HFFc6 (cell line): ENCODE data around the gene GRIP1. TPM values are rescaled to one million over a fixed set of nuclear protein-coding genes. Genes with fewer than 3 reads are reported as not detected.

Experiments
- DNase-seq: peaks from one replicate; pipeline ENCODE4 v3.0.0-alpha.2; 2018
- H3K27ac Mint-ChIP-seq: 2 replicates; pipeline ENCODE4 v1.8.0; 2020; ENCODE audit warnings: mild to moderate bottlenecking, mixed read lengths
- H3K27me3 Mint-ChIP-seq: 2 replicates; pipeline ENCODE4 v1.8.0; 2021; ENCODE audit warnings: mild to moderate bottlenecking, moderate library complexity, mixed read lengths; ENCODE audit not compliant: insufficient read depth
- H3K36me3 Mint-ChIP-seq: 2 replicates; pipeline ENCODE4 v1.8.0; 2021; ENCODE audit warnings: low read depth, mixed read lengths
- H3K4me1 Mint-ChIP-seq: 2 replicates; pipeline ENCODE4 v1.8.0; 2020; ENCODE audit warnings: low read depth, mixed read lengths
- H3K4me3 Mint-ChIP-seq: 2 replicates; pipeline ENCODE4 v1.8.0; 2020; ENCODE audit warnings: mild to moderate bottlenecking, moderate library complexity, mixed read lengths
- H3K9me3 Mint-ChIP-seq: 2 replicates; pipeline ENCODE4 v1.8.0; 2020; ENCODE audit warnings: mild to moderate bottlenecking, mixed read lengths
- total RNA-seq, 6 experiments: library from RNA; stranded (reverse); fragmentation: NEBNext Ultra II Directional; extraction: Animal tissue kit (Norgen Biotek cat#: 25700); gene quantifications; 2 replicates in 1 of 6; 3 replicates in 5 of 6; pipeline ENCODE4 v1.2.3, GENCODE V29; 2021
- TF ChIP-seq, protein P1 (sequence below): fragments of 200-600 bp; sonication (generic); IDR thresholded peaks from 2 replicates; pipeline ENCODE4 v1.5.0; 2021; ENCODE audit warnings: antibody characterized with exemption, mild to moderate bottlenecking

The GRIP1 gene
- total RNA-seq, 6 experiments from 2014 or later = 0.31 to 0.60 TPM; not detected in 4

DNA sequence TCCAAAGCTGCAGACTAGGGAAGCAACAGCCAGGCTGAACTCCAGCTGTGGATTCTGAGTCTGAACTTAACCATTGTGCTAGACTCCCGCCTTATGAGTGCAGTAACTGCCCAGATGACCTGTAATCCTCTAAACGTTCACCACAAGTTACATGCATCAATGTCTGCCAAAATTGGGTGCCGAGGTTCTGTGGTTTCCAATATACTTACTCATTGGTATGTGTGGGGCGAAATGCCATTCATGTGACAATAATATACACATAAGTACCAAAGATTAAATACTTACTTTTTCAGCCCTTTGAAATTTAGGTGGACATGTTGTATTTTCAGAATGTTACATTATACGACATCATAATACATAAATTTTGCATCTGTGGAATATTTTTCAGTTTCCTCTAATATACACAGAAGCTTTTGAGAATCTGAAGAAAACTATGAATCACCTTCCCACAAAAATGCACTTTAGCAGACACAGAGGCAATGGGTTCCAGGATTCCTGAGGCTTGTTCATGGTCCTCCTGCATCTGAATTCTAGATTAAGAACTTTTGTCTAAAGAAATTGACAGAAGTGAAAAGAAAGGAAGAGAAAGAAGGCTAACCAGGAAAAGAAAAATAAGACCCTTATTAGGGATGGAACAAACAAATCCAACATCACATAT is 31.7 kb downstream of the GRIP1 start:
- Mint-ChIP-seq H3K4me1 (peaks cover 29% of the 10 kb centered on the region), H3K36me3 (no peaks in the 10 kb centered on the region), H3K27me3 (peaks cover 4% of the 10 kb centered on the region), H3K27ac (peak overlapping the region; percentile 44), H3K4me3 (peak overlapping the region; percentile 51), H3K9me3 (no peaks in the 10 kb centered on the region)
- DNase-seq = peak; percentile 85
- TF ChIP-seq, protein P1, sequence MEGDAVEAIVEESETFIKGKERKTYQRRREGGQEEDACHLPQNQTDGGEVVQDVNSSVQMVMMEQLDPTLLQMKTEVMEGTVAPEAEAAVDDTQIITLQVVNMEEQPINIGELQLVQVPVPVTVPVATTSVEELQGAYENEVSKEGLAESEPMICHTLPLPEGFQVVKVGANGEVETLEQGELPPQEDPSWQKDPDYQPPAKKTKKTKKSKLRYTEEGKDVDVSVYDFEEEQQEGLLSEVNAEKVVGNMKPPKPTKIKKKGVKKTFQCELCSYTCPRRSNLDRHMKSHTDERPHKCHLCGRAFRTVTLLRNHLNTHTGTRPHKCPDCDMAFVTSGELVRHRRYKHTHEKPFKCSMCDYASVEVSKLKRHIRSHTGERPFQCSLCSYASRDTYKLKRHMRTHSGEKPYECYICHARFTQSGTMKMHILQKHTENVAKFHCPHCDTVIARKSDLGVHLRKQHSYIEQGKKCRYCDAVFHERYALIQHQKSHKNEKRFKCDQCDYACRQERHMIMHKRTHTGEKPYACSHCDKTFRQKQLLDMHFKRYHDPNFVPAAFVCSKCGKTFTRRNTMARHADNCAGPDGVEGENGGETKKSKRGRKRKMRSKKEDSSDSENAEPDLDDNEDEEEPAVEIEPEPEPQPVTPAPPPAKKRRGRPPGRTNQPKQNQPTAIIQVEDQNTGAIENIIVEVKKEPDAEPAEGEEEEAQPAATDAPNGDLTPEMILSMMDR = no peak

DNA sequence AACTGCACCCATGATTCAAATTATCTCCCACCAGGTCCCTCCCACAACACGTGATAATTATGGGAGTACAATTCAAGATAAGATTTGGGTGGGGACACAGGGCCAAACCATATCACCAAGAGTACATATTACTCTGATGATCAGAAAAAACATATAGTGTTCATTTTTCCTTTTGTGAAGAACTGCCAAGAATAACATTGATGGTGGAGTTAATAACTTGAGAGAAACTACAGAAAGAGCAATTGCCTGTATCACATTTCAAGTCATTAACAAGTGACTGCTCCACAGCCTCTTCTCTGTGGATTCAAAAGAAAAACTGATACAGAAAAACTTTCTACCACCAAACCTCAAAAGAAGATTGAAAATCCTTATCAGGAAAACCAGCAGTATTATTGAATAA is 34.7 kb downstream of the GRIP1 start:
- H3K9me3 Mint-ChIP-seq = no peaks in the 10 kb centered on the region
- no peaks in the 10 kb centered on the region for H3K36me3 Mint-ChIP-seq
- TF ChIP-seq, protein P1 = no peak
- no peak overlapping the region for H3K27ac Mint-ChIP-seq
- peaks cover 15% of the 10 kb centered on the region for H3K27me3 Mint-ChIP-seq
- H3K4me1 Mint-ChIP-seq = peaks cover 29% of the 10 kb centered on the region
- H3K4me3 Mint-ChIP-seq = no peak overlapping the region
- DNase-seq = no peak

DNA sequence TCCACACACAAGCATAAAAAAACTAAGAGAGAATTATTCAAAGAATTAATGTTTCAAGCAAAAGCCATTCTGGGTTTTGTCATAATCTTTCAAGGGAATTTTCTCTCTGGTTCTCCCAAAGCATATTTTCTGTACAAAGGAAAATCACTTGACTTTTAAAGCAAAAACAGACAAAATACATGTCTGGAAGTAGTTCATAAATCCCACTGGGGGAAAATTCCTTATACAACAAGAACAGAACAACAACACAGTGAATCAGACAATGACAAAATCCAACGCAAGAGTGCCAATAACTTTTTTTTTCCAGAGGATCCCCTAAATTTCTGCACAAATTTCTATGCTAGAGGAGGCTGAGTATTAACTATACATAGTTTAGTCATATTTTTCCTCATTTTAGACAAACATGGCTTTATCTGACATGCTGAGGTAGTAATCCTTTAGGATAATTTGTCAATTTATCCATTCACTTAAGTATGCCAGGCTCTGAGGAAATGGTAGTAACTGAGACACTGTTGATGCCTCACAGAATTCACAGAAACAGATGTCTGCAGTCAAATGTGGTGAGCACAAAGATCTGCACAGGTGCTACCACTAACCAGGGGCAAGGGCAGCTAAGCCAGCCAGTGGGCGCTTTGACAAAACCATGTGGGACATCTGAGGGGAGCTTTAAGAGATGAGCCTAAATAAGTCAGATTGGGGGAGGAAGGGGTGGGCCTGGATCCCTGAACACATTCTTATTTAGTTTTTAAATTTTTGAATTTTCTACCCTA is 38.0 kb downstream of the GRIP1 start:
- H3K4me1 Mint-ChIP-seq = peaks cover under 1% of the 10 kb centered on the region; the same call in 1 of the 2 replicates
- no peak overlapping the region for H3K4me3 Mint-ChIP-seq
- H3K27me3 Mint-ChIP-seq = peaks cover 15% of the 10 kb centered on the region
- TF ChIP-seq, protein P1 = no peak
- no peak overlapping the region for H3K27ac Mint-ChIP-seq
- no peaks in the 10 kb centered on the region for H3K36me3 Mint-ChIP-seq
- no peak for DNase-seq
- H3K9me3 Mint-ChIP-seq = no peaks in the 10 kb centered on the region

DNA sequence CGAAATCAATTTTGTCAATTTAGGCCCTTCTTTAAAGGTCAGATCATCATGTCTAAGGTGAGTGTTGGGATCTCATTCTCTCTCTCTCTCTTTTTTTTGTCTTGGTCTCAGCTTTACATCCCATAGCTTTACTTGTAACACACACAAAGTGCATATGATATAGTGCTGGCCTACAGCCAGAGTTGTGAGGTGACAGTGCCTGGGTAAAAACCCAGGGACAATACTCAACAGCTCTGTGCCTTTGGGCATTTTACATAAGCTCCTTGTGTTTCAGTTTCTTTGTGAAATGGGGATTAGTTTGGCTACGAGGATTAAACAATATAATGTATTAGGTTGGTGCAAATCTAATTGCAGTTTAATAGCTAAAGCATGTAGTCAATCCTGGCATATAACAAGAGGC is 40.2 kb downstream of the GRIP1 start:
- H3K4me3 Mint-ChIP-seq = no peak overlapping the region
- no peaks in the 10 kb centered on the region for H3K4me1 Mint-ChIP-seq
- H3K36me3 Mint-ChIP-seq = no peaks in the 10 kb centered on the region
- TF ChIP-seq, protein P1 = no peak
- H3K27me3 Mint-ChIP-seq = peaks cover 15% of the 10 kb centered on the region
- no peaks in the 10 kb centered on the region for H3K9me3 Mint-ChIP-seq
- H3K27ac Mint-ChIP-seq = no peak overlapping the region
- DNase-seq = no peak

DNA sequence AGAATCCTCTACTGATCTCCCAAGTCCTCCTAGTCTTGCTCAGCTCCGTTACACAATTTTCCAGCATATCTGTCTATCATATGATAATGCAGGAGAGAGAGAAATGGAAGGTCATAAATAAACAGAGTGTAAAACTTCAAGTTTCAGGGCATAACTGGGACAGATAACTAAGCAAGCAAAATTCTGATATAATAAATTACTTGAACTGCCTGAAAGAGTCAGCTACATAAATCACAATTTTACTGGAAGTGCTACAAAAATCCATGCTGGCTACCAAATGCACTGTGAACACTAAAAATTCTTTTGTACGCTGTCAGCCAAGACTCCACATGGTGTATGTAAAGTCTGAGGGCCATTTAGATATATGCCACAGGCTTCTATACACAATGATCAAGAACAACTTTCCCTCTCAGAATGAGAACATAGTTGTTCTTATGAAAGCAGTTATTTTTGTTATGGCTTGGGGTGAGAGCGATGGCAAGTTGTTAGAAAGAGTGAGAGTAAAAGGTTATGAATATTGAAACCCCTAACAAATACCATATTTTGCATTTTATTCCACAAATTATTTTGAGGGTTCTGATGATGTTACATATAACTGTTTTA is 41.1 kb downstream of the GRIP1 start:
- TF ChIP-seq, protein P1 = no peak
- H3K4me1 Mint-ChIP-seq = no peaks in the 10 kb centered on the region
- DNase-seq = no peak
- H3K4me3 Mint-ChIP-seq = no peak overlapping the region
- no peaks in the 10 kb centered on the region for H3K9me3 Mint-ChIP-seq
- H3K27me3 Mint-ChIP-seq = peaks cover 14% of the 10 kb centered on the region
- no peaks in the 10 kb centered on the region for H3K36me3 Mint-ChIP-seq
- H3K27ac Mint-ChIP-seq = no peak overlapping the region
